ENCODE measurements around the gene TIE1. TPM values are rescaled to one million over a fixed set of nuclear protein-coding genes. Genes with fewer than 3 reads are reported as not detected.

The TIE1 gene
- total RNA-seq, 1 experiment from 2014 or later, result 3.2 TPM

GRCh38 chr1:43338001-43338400 lies 37.2 kb downstream of the TIE1 start:
- DNase-seq (ENCODE audit: low spot score), result no peak

- DNase-seq (ENCODE audit: low spot score), result no peak
These were observed 38.9 kb downstream of the TIE1 start for GRCh38 chr1:43339584-43340232.

- DNase-seq (ENCODE audit: low spot score), result no peak
These were observed 39.8 kb downstream of the TIE1 start for GRCh38 chr1:43340559-43340958.

GRCh38 chr1:43344267-43344850 lies 43.6 kb downstream of the TIE1 start:
- no peak for DNase-seq (ENCODE audit: low spot score)

- peak; percentile 47 for DNase-seq (ENCODE audit: low spot score)
These were observed 44.3 kb downstream of the TIE1 start for GRCh38 chr1:43345120-43345519.

GRCh38 chr1:43346636-43347035 lies 45.9 kb downstream of the TIE1 start:
- no peak for DNase-seq (ENCODE audit: low spot score)

GRCh38 chr1:43348343-43348808 lies 47.6 kb downstream of the TIE1 start:
- no peak for DNase-seq (ENCODE audit: low spot score)

GRCh38 chr1:43348809-43349593 lies 48.2 kb downstream of the TIE1 start:
- DNase-seq (ENCODE audit: low spot score), result no peak

GRCh38 chr1:43349594-43350306 lies 49.0 kb downstream of the TIE1 start:
- DNase-seq (ENCODE audit: low spot score), result peak; percentile 44

GRCh38 chr1:43350976-43351375 lies 50.2 kb downstream of the TIE1 start:
- DNase-seq (ENCODE audit: low spot score), result no peak

- no peak for DNase-seq (ENCODE audit: low spot score)
These were observed 50.9 kb downstream of the TIE1 start for GRCh38 chr1:43351421-43352350.

GRCh38 chr1:43352351-43352705 lies 51.5 kb downstream of the TIE1 start:
- no peak for DNase-seq (ENCODE audit: low spot score)

- DNase-seq (ENCODE audit: low spot score), result no peak
These were observed 52.1 kb downstream of the TIE1 start for GRCh38 chr1:43352881-43353280.

- no peak for DNase-seq (ENCODE audit: low spot score)
These were observed 53.7 kb downstream of the TIE1 start for GRCh38 chr1:43354471-43354870.

GRCh38 chr1:43354936-43355335 lies 54.2 kb downstream of the TIE1 start:
- DNase-seq (ENCODE audit: low spot score), result no peak

GRCh38 chr1:43357251-43357650 lies 56.5 kb downstream of the TIE1 start:
- DNase-seq (ENCODE audit: low spot score), result no peak

- peak; percentile 70 for DNase-seq (ENCODE audit: low spot score)
These were observed 57.5 kb downstream of the TIE1 start for GRCh38 chr1:43358121-43358745.

- peak; percentile 96 for DNase-seq (ENCODE audit: low spot score)
These were observed 58.2 kb downstream of the TIE1 start, which contains the start of gene CDC20 for GRCh38 chr1:43358746-43359693. TSS of gene CDC20 (plus strand) at chr1:43358981. CDS start at chr1:43359216, 235 bp downstream.

GRCh38 chr1:43359696-43360095 lies 58.9 kb downstream of the TIE1 start:
- peak; percentile 37 for DNase-seq (ENCODE audit: low spot score)
